H9 (cell line): Measurements from ENCODE around the gene RRP12. TPM values are rescaled to one million over a fixed set of nuclear protein-coding genes. Genes with fewer than 3 reads are reported as not detected.

Experiments
- DNase-seq: peaks from one replicate; pipeline ENCODE4 v3.0.0-alpha.2; 2017
- H2AFZ ChIP-seq: one replicate; pipeline ENCODE4 v1.6.1; 2013; ENCODE audit warnings: mild to moderate bottlenecking, low read length, control low read depth, moderate library complexity
- H2AK5ac ChIP-seq: 2 replicates; pipeline ENCODE4 v1.6.1; 2013; ENCODE audit warnings: low read length, control low read depth, mixed read lengths; ENCODE audit not compliant: insufficient read length
- H2BK120ac ChIP-seq: one replicate; pipeline ENCODE4 v1.6.1; 2013; ENCODE audit warnings: low read depth, mild to moderate bottlenecking, low read length, control low read depth, inconsistent platforms; ENCODE audit not compliant: poor library complexity, severe bottlenecking
- H2BK12ac ChIP-seq: 2 replicates; pipeline ENCODE4 v1.6.1; 2013; ENCODE audit warnings: low read length, control low read depth, mixed read lengths, low read depth; ENCODE audit not compliant: insufficient read length
- H2BK15ac ChIP-seq: 2 replicates; pipeline ENCODE4 v1.6.1; 2013; ENCODE audit warnings: low read depth, low read length, control low read depth
- H2BK20ac ChIP-seq: one replicate; pipeline ENCODE4 v1.6.1; 2013; ENCODE audit warnings: low read depth, mild to moderate bottlenecking, low read length, control low read depth, inconsistent platforms; ENCODE audit not compliant: poor library complexity, severe bottlenecking
- H2BK5ac ChIP-seq: 2 replicates; pipeline ENCODE4 v1.6.1; 2013; ENCODE audit warnings: low read length, control low read depth, mixed read lengths; ENCODE audit not compliant: insufficient read length
- H3K14ac ChIP-seq: 2 replicates; pipeline ENCODE4 v1.6.1; 2013; ENCODE audit warnings: low read length, control low read depth; ENCODE audit not compliant: insufficient read depth
- H3K18ac ChIP-seq: 2 replicates; pipeline ENCODE4 v1.6.1; 2013; ENCODE audit warnings: low read depth, mild to moderate bottlenecking, mixed read lengths, low read length, control low read depth; ENCODE audit not compliant: insufficient read length
- H3K23ac ChIP-seq: 2 replicates; pipeline ENCODE4 v1.6.1; 2013; ENCODE audit warnings: low read length, control low read depth, mixed read lengths, low read depth; ENCODE audit not compliant: insufficient read length
- H3K23me2 ChIP-seq: 2 replicates; pipeline ENCODE4 v1.6.1; 2013; ENCODE audit warnings: low read depth, mild to moderate bottlenecking, mixed read lengths, low read length, control low read depth; ENCODE audit not compliant: insufficient read length, poor library complexity, severe bottlenecking
- H3K27ac ChIP-seq: 2 replicates; pipeline ENCODE4 v1.5.1; 2013; ENCODE audit warnings: low read length, control low read depth, mixed read lengths, low read depth; ENCODE audit not compliant: insufficient read length
- H3K27me3 ChIP-seq: 2 replicates; pipeline ENCODE4 v1.6.1; 2013; ENCODE audit warnings: low read length, control low read depth, inconsistent platforms; ENCODE audit not compliant: insufficient read depth
- H3K4ac ChIP-seq: 2 replicates; pipeline ENCODE4 v1.6.1; 2013; ENCODE audit warnings: low read depth, mild to moderate bottlenecking, control low read depth, inconsistent platforms, low read length, moderate library complexity
- H3K4me1 ChIP-seq: 2 replicates; pipeline ENCODE4 v1.6.1; 2013; ENCODE audit warnings: low read length, control low read depth, inconsistent platforms; ENCODE audit not compliant: insufficient read depth
- H3K4me2 ChIP-seq: 2 replicates; pipeline ENCODE4 v1.6.1; 2013; ENCODE audit warnings: low read length, control low read depth, mixed read lengths; ENCODE audit not compliant: insufficient read length, insufficient read depth
- H3K56ac ChIP-seq: 2 replicates; pipeline ENCODE4 v1.6.1; 2013; ENCODE audit warnings: low read depth, mild to moderate bottlenecking, mixed read lengths, low read length, control low read depth; ENCODE audit not compliant: insufficient read length
- H3K79me1 ChIP-seq: 2 replicates; pipeline ENCODE4 v1.6.1; 2013; ENCODE audit warnings: low read depth, mild to moderate bottlenecking, moderate library complexity, low read length, control low read depth, inconsistent platforms; ENCODE audit not compliant: insufficient read depth, poor library complexity, severe bottlenecking
- H3K79me2 ChIP-seq: 2 replicates; pipeline ENCODE4 v1.6.1; 2013; ENCODE audit warnings: low read length, control low read depth, inconsistent platforms; ENCODE audit not compliant: insufficient read depth
- H3K9ac ChIP-seq: 2 replicates; pipeline ENCODE4 v1.6.1; 2013; ENCODE audit warnings: low read length, control low read depth, mixed read lengths; ENCODE audit not compliant: insufficient read length; ENCODE audit errors: extremely low read depth
- H3K9me3 ChIP-seq: one replicate; pipeline ENCODE4 v1.6.1; 2013; ENCODE audit warnings: low read depth, low read length, inconsistent platforms; ENCODE audit not compliant: control insufficient read depth
- H3T11ph ChIP-seq: one replicate; pipeline ENCODE4 v1.6.1; 2013; ENCODE audit warnings: mild to moderate bottlenecking, low read length, control low read depth, inconsistent platforms
- H4K20me1 ChIP-seq: one replicate; pipeline ENCODE4 v1.6.1; 2013; ENCODE audit not compliant: control insufficient read depth, insufficient read length, insufficient read depth
- H4K5ac ChIP-seq: 2 replicates; pipeline ENCODE4 v1.6.1; 2013; ENCODE audit warnings: low read depth, mild to moderate bottlenecking, mixed read lengths, low read length, control low read depth; ENCODE audit not compliant: insufficient read length
- H4K8ac ChIP-seq: replicated peaks from 2 replicates; pipeline ENCODE4 v1.6.1; 2013; ENCODE audit warnings: low read length, control low read depth, mixed read lengths, low read depth; ENCODE audit not compliant: insufficient read length
- H4K91ac ChIP-seq: 2 replicates; pipeline ENCODE4 v1.6.1; 2013; ENCODE audit warnings: low read depth, mild to moderate bottlenecking, moderate library complexity, mixed read lengths, low read length, control low read depth; ENCODE audit not compliant: insufficient read length
- H3K27ac Mint-ChIP-seq, 3 experiments: 2 replicates in 2 of 3; 3 replicates in 1 of 3; pipeline ENCODE4 v1.8.0; 2020 to 2021; ENCODE audit warnings: mixed read lengths in 3 of 3, mild to moderate bottlenecking in 1 of 3, moderate library complexity in 1 of 3
- H3K27me3 Mint-ChIP-seq: 2 replicates; pipeline ENCODE4 v1.8.0; 2021; ENCODE audit warnings: low read depth, mild to moderate bottlenecking, moderate library complexity, mixed read lengths
- H3K36me3 Mint-ChIP-seq, 3 experiments: 2 replicates in 2 of 3; 3 replicates in 1 of 3; pipeline ENCODE4 v1.8.0; 2020 to 2021; ENCODE audit warnings: low read depth in 3 of 3, mixed read lengths in 3 of 3; ENCODE audit not compliant: insufficient read depth in 1 of 3
- H3K4me1 Mint-ChIP-seq, 2 experiments: 2 replicates each; pipeline ENCODE4 v1.8.0; 2020; ENCODE audit warnings: mixed read lengths in 2 of 2
- H3K4me3 Mint-ChIP-seq, 2 experiments: 2 replicates in 1 of 2; 3 replicates in 1 of 2; pipeline ENCODE4 v1.8.0; 2020 to 2021; ENCODE audit warnings: mild to moderate bottlenecking in 2 of 2, mixed read lengths in 2 of 2, moderate library complexity in 1 of 2
- H3K9me3 Mint-ChIP-seq, 2 experiments: 2 replicates in 1 of 2; 3 replicates in 1 of 2; pipeline ENCODE4 v1.8.0; 2020; ENCODE audit warnings: mild to moderate bottlenecking in 2 of 2, mixed read lengths in 2 of 2, moderate library complexity in 1 of 2
- CTCF ChIP-seq: fragments of 200-600 bp; sonication (generic); conservative IDR thresholded peaks from 3 replicates; pipeline ENCODE4 v1.8.0; 2021; ENCODE audit warnings: antibody characterized with exemption, mild to moderate bottlenecking
- WGBS: extraction: QIAGEN DNeasy Blood & Tissue Kit; methylation state at CpG from one replicate; pipeline ENCODE4 v1.1.7; 2013; ENCODE audit warnings: missing lambda C conversion rate, low lambda C conversion rate, mixed read lengths; ENCODE audit not compliant: insufficient read length; ENCODE audit errors: extremely low coverage; 5-methylcytosine and 5-hydroxymethylcytosine counted together
- long read RNA-seq: library from polyadenylated mRNA; unstranded; transcript quantifications from one replicate; pipeline ENCODE4 v2.0.0, GENCODE V29; 2020
- total RNA-seq: library from RNA; stranded (reverse); gene quantifications from 2 replicates; pipeline ENCODE4 v1.2.1, GENCODE V29; 2021

The RRP12 gene
- 71.6 and 83.0 TPM in 2 replicates for total RNA-seq
- long read RNA-seq, full-length matches to known transcripts, result 153 of 279 reads
- long read RNA-seq, partial matches to known transcripts, result 68 of 279 reads
- long read RNA-seq, other reads (novel, unspliced or antisense), result 58 of 279 reads

DNA sequence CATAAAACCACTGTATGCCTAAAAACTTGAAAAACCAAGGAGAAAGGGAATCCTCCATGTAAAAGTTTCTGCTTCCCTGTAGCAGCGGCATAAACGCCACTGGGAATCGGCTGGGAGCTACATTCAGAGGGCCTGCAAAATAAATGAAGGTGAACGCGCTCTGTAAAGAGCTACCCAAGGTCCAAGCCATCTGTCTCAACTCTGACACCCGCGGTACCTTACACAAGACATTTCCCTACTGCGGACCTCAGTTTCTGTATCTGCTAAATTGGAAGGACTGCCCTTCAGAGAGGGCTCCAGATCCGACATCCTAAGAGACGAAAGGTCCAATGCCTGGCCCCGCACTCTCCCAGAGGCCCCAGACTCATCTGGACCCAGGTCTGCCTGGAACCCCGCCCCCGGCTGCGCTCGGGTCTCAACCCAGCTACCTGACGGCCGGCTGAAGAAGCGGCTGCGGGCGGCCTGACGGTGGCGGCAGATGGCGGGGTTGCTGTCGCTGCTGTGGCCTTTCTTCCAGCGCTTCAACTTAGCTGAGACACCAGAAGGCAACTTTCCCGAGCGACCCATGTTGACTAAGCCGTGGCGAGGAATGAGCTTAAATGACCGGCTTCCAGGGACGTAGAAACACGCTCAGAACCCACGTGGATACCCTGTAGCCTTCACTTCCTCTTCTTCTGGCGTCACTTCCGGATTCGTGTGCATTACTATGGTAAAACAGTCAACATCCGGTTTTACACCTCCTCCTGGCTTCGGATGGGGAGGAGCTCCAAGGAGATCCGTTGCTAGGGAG lies at the start of gene RRP12:
TSS of gene RRP12 (minus strand) at position 676 of the 790 bp plus-strand sequence. CDS start at position 567, 109 bp downstream.
- TF ChIP-seq CTCF, result peak; percentile 35; the same call in 2 of the 3 replicates
- H3K56ac ChIP-seq, result no peak within 1 kb of the TSS
- no peaks in the 10 kb centered on the region for H3K27me3 Mint-ChIP-seq
- peak within 1 kb of the TSS; percentile 31 for H3K9ac ChIP-seq
- peak within 1 kb of the TSS; percentile 84 to 98 (median 92); a peak in 5 of 7 replicates for H3K27ac Mint-ChIP-seq
- no peak within 1 kb of the TSS for H4K91ac ChIP-seq
- H3K4me1 ChIP-seq, result no peaks in the 10 kb centered on the region
- H3K14ac ChIP-seq, result no peak within 1 kb of the TSS
- H4K5ac ChIP-seq, result no peak within 1 kb of the TSS
- H3K4me2 ChIP-seq, result peak within 1 kb of the TSS; percentile 80
- H3T11ph ChIP-seq, result no peak within 1 kb of the TSS
- H3K9me3 Mint-ChIP-seq, result no peaks in the 10 kb centered on the region
- H2BK12ac ChIP-seq, result no peak within 1 kb of the TSS
- no peak within 1 kb of the TSS for H4K8ac ChIP-seq
- H3K23me2 ChIP-seq, result peaks cover 7% of the 10 kb centered on the region
- H3K9me3 ChIP-seq, result no peaks in the 10 kb centered on the region
- no peaks in the 10 kb centered on the region for H3K79me1 ChIP-seq
- H3K4me3 Mint-ChIP-seq, result peak within 1 kb of the TSS; percentile 96 to 97
- DNase-seq, result peak; percentile 96
- H3K4me1 Mint-ChIP-seq, result peaks cover 8 to 12% of the 10 kb centered on the region in 2 experiments
- peak within 1 kb of the TSS; percentile 30 for H3K18ac ChIP-seq
- H3K27ac ChIP-seq, result no peak within 1 kb of the TSS
- no peak within 1 kb of the TSS for H2BK15ac ChIP-seq
- no peak within 1 kb of the TSS for H2BK5ac ChIP-seq
- no peaks in the 10 kb centered on the region for H3K27me3 ChIP-seq
- peaks cover 6 to 25% (median 11%) of the 10 kb centered on the region in 3 experiments; a peak in 6 of 7 replicates for H3K36me3 Mint-ChIP-seq
- no peak within 1 kb of the TSS for H2AK5ac ChIP-seq
- 0 out of 2 replicates have a peak, but pooled peaks cover 2% of the 10 kb centered on the region for H3K79me2 ChIP-seq
- H2AFZ ChIP-seq, result no peak within 1 kb of the TSS
- H4K20me1 ChIP-seq, result no peaks in the 10 kb centered on the region
- no peak within 1 kb of the TSS for H2BK20ac ChIP-seq
- H2BK120ac ChIP-seq, result no peak within 1 kb of the TSS
- WGBS, result no CpG with 5 or more reads among the region's 39 CpGs
- no peak within 1 kb of the TSS for H3K4ac ChIP-seq
- H3K23ac ChIP-seq, result no peak within 1 kb of the TSS
